HG02642 (cell line): ENCODE results near the gene GLT8D2.
"Not testable (repeated sequence)": the region's sequence is repeated elsewhere in the genome, so short reads cannot be mapped to it uniquely, and the experiment has no call there.

ENCODE experiments used
- ATAC-seq: cut with Tn5 transposase; IDR thresholded peaks from one replicate; pipeline ENCODE4 v1.9.1; 2021; ENCODE audit warnings: mild to moderate bottlenecking; ENCODE audit not compliant: unreplicated experiment, poor library complexity

The GLT8D2 gene

DNA sequence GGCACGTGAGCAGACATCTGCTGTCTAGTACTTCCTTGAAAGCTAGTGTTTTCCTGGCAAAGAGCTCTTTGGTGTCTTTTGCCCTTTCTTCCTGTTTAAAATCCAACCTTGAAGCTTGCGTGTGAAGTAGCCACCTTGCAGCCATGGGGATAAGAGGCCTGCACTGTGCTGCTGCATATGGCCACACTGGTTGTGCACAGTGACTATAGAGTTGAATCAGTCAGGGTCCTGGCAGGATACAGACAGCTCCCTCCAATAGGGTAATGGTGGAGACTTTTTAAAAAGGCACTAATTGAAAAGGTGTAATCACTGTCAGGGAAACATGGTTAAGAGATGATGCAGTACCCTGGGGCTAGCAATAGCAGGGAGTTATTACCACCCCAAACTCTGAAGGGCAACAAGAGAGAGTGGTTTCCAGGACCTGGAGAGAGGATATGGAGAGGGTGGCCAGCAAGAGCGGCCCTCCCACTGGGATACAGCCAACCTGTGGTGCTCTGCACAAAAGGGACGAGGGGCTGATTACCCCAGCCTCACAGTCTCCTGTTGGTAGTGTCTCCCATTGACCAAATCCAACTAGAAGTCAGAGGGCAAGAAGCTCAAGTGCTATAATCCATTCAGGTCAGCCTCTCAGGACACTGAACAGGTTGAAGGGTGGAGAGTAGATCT lies 4.8 kb upstream of the GLT8D2 start:
- ATAC-seq, result no peak

GRCh38 chr12:104050436-104050835 lies 449 bp upstream of the GLT8D2 start:
- no peak for ATAC-seq

- no peak for ATAC-seq
Measured at GRCh38 chr12:104049278-104049902, 597 bp downstream of the GLT8D2 start.

GRCh38 chr12:104048811-104049210 lies 1.2 kb downstream of the GLT8D2 start:
- ATAC-seq, result no peak

DNA sequence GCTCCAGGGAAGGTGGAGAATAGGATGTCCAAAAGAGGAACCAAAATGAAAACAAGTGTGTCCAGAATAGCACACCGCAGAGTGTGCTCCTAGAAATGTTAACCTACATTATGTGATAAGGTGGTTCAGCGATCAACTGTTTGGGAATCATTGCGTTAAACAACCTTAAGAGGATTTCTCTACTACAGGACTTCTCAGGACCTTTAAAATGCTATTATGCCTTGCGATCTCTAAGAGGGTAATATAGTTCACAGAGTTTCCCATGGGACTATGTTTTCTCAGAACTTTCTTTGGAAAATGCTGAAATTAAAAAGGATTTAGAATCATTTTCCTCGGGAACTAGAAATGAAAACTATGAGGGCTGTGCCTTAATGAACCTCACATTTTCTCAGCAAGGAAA lies 1.8 kb downstream of the GLT8D2 start:
- no peak for ATAC-seq

DNA sequence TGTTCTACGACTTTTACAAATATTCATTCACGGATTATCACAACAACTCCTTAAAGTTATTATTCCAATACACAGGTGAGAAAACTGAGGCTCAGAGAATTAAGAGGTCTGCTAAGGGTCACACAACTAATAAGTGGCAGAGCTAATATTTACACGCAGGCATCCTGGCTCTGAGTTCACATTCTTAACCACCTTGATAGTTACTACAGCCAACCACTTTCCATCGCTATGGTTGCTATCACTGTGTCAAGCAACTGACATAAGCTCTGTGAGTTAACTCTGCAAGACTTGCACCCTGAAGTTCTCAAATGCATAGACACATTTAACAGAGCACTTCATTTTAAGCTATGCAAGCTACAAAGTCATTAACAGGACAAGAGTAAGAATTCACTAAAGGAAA lies 3.7 kb downstream of the GLT8D2 start:
- ATAC-seq, result no peak

GRCh38 chr12:104044158-104044557 lies 5.8 kb downstream of the GLT8D2 start:
- no peak for ATAC-seq

GRCh38 chr12:104042580-104042979 lies 7.4 kb downstream of the GLT8D2 start:
- ATAC-seq, result no peak

DNA sequence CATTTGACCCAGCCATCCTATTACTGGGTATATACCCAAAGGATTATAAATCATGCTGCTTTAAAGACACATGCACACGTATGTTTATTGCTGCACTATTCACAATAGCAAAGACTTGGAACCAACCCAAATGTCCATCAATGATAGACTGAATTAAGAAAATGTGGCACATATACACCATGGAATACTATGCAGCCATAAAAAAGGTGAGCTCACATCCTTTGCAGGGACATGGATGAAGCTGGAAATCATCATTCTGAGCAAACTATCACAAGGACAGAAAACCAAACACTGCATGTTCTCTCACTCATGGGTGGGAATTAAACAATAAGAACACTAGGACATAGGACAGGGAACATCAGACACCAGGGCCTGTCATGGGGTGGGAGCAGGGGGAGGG lies 10.2 kb downstream of the GLT8D2 start:
- not testable (repeated sequence) for ATAC-seq

GRCh38 chr12:104036143-104036542 lies 13.8 kb downstream of the GLT8D2 start:
- ATAC-seq, result not testable (repeated sequence)

- ATAC-seq, result not testable (repeated sequence)
Measured at GRCh38 chr12:104030596-104030995, 19.4 kb downstream of the GLT8D2 start.

DNA sequence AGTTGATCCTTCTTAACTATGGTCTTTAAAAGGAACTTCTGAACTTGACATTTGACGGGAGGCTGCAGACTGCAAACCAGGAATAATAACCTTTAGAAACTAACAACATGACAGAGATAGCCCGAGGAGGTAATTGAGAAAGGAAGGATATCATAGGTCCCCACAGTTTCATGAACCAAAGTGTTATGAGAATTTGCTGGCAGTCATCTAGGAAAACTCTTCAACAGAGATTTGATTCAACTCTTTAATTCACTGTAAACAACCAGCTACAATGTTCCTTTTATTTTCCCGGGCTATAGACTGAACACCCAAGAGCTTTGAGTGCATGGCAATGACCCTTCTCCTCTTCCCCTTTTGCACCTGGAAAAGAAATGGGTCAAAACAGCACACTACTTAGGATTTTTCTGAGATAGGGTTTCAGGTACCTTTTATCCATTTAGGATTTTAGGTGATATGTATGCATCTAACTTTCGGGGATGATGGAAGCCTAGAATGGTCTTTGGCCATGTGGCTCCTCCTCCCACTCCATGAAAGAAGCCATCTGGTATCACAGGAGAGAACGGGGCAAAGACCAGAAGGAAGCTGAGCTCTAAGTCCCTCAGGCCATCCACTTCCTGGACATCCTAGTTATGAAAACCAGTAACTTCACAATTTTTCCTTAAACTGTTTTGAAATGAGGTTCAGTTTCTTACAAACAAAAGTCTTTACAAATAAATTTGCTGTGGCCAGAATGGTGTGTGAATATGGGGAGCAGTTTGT lies 23.0 kb downstream of the GLT8D2 start:
- ATAC-seq, result no peak

GRCh38 chr12:104025771-104026170 lies 24.2 kb downstream of the GLT8D2 start:
- ATAC-seq, result no peak

DNA sequence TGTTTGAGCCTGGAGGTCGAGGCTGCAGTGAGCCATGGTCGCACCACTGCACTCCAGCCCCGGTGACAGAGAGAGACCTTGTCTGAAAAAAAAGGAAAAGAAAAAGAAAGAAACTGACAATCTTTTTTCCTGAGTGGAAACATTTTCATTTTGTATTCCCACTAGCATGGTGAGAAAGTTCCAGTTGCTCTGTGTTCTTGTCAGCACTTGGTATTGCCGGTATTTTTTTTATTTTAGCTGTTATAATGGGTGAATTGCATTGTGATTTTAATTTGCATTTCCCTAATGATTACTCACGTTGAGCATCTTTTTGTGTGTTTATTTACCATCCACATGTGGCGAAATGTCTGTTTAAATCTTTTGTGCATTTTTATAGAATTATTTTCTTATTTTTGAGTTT lies 25.6 kb downstream of the GLT8D2 start:
- no peak for ATAC-seq

GRCh38 chr12:104023710-104024109 lies 26.3 kb downstream of the GLT8D2 start:
- ATAC-seq, result no peak

GRCh38 chr12:104022786-104023185 lies 27.2 kb downstream of the GLT8D2 start:
- ATAC-seq, result no peak

DNA sequence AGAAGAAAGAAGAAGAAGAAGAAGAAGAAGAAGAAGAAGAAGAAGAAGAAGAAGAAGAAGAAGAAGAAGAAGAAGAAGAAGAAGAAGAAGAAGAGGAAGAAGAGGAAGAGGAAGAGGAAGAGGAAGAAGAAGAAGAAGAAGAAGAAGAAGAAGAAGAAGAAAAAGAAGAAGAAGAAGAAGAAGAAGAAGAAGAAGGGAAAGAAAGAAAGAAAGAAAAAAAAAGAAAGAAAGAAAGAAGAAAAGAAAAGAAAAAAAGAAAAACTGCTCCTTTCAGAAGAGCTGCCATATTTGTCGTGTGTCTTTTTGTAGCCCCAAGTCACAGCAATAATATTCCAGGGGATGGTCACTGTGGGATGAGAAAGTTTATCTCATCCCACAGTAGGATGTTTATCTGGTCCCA lies 28.1 kb downstream of the GLT8D2 start:
- not testable (repeated sequence) for ATAC-seq

DNA sequence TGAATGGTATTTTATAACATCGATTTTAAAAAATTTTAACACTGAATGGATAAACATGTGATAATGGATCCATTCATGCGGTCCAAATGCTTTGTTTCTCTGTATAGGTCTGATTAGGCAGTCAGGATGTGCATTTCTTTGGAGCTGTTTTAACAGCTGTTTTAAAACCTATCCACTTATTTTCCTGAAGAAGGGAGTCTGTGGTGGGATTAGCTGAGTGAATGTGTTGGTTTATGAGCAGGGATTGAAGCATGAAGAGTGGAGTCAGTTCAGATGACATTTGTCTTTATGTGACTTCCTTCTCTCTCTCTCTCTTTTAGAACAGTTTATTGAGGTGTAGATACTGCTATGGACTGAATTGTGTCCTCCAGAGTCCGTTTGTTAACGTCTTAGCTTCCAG lies 37.7 kb downstream of the GLT8D2 start:
- no peak for ATAC-seq

DNA sequence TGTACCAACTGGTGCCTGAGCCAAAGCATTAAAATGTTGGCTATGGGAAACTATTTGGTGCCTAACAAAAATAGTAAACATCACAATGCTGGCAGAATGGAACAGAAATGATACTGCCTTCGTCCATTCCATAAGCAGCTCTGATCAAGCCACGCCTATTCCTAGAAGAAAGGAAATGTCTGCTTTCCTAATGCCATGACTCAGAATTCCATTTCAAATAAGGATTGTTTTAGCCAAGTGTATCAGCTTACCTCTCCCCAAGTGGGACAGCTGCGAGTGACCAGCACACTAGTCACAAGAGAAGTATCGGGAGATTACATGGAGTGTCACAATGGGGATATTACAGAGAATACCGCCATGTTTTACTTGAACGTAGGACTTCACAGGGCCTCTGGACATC lies 38.7 kb downstream of the GLT8D2 start:
- ATAC-seq, result no peak

- no peak for ATAC-seq
Measured at GRCh38 chr12:104010606-104011169, 39.3 kb downstream of the GLT8D2 start.

- no peak for ATAC-seq
Measured at GRCh38 chr12:104010121-104010520, 39.9 kb downstream of the GLT8D2 start.
